GM21528 (cell line): ENCODE results near the gene TRPT1.
A peak's percentile ranks its signal among the peaks of the same experiment; 100 is the strongest.

ENCODE experiments used
- ATAC-seq: cut with Tn5 transposase; IDR thresholded peaks from one replicate; pipeline ENCODE4 v1.9.1; 2021; ENCODE audit warnings: mild to moderate bottlenecking, moderate library complexity; ENCODE audit not compliant: unreplicated experiment, low FRiP score

Gene TRPT1

GRCh38 chr11:64211181-64211872, 14.7 kb downstream of the TRPT1 start:
- ATAC-seq: no peak

- ATAC-seq: no peak
Measured at GRCh38 chr11:64210301-64211020, 15.5 kb downstream of the TRPT1 start.

GRCh38 chr11:64209563-64209843, 16.5 kb downstream of the TRPT1 start:
- no peak for ATAC-seq

- no peak for ATAC-seq
Measured at GRCh38 chr11:64208796-64209562, 17.0 kb downstream of the TRPT1 start.

- no peak for ATAC-seq
Measured at GRCh38 chr11:64208086-64208795, 17.7 kb downstream of the TRPT1 start.

- ATAC-seq: no peak
Measured at GRCh38 chr11:64207256-64208085, 18.5 kb downstream of the TRPT1 start.

GRCh38 chr11:64206457-64207255, 19.3 kb downstream of the TRPT1 start, which contains the start of gene FERMT3:
FERMT3 (plus strand) TSS chr11:64206721; CDS start chr11:64207365, 644 bp downstream.
- ATAC-seq: no peak

- ATAC-seq: no peak
Measured at GRCh38 chr11:64204464-64204989, 21.5 kb downstream of the TRPT1 start.

GRCh38 chr11:64204080-64204440, 21.9 kb downstream of the TRPT1 start:
- no peak for ATAC-seq

- ATAC-seq: no peak
Measured at GRCh38 chr11:64203421-64204079, 22.4 kb downstream of the TRPT1 start.

- no peak for ATAC-seq
Measured at GRCh38 chr11:64202992-64203391, 23.0 kb downstream of the TRPT1 start.

- ATAC-seq: no peak
Measured at GRCh38 chr11:64201543-64201942, 24.4 kb downstream of the TRPT1 start.

GRCh38 chr11:64198511-64198910, 27.5 kb downstream of the TRPT1 start:
- no peak for ATAC-seq

- no peak for ATAC-seq
Measured at GRCh38 chr11:64196626-64197025, 29.4 kb downstream of the TRPT1 start.

- no peak for ATAC-seq
Measured at GRCh38 chr11:64192434-64192833, 33.6 kb downstream of the TRPT1 start.

- ATAC-seq: no peak
Measured at GRCh38 chr11:64186492-64187165, 39.4 kb downstream of the TRPT1 start.

- ATAC-seq: peak; percentile 85
Measured at GRCh38 chr11:64185693-64186491, 40.1 kb downstream of the TRPT1 start, which contains the start of gene STIP1. STIP1 (plus strand) TSS chr11:64186171; CDS start chr11:64186262, 91 bp downstream.
